GM23248 (cell line): ENCODE results near the gene ERBB3.

Experiments used
- EZH2 ChIP-seq: fragments of 200-600 bp; sonication (generic); IDR thresholded peaks from 2 replicates; pipeline ENCODE4 v1.6.1; 2018; ENCODE audit warnings: antibody characterized with exemption, mild to moderate bottlenecking; ENCODE audit not compliant: insufficient read depth, poor library complexity, severe bottlenecking
- EZH2phosphoT487 ChIP-seq: fragments of 200-600 bp; sonication (generic); IDR thresholded peaks from 2 replicates; pipeline ENCODE4 v1.6.1; 2018; ENCODE audit warnings: antibody characterized with exemption, moderate library complexity, mild to moderate bottlenecking, low read depth; ENCODE audit not compliant: insufficient read depth

DNA sequence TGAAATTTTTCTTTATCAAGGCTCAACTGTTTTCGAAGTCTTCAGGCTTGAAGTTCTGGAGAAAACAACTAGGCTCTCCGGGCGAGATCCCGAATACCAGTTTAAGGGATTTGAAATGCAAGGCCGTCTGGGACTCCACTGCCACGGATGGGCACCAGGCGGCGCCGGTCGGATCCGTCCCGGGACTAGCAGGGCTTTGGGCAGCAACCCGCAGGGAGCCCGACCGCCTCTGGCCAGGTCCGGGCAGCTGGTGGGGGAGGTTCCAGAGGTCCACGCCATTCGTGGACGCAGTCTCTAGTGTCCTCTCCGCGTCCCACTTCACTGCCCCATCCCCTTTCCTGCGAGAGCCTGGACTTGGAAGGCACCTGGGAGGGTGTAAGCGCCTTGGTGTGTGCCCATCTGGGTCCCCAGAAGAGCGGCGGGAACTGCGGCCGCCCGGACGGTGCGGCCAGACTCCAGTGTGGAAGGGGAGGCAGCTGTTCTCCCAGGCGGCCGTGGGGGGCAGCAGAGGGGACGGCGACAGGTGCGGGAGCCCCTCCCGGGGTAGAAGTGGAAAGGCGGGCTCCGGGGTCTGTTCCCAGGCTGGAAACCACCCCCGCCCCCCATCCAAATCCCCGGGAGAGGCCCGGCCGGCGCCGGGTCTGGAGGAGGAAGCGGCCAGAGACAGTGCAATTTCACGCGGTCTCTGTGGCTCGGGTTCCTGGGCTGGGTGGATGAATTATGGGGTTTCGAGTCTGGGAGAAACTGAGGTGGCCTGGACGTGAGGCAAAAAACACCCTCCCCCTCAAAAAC, 838 bp upstream of the ERBB3 start:
- TF ChIP-seq EZH2 (no peak), EZH2phosphoT487 (no peak)
